ENCODE results near the gene CACNA1G. TPM values are rescaled to one million over a fixed set of nuclear protein-coding genes. Genes with fewer than 3 reads are reported as not detected.

The CACNA1G gene
- total and polyA plus RNA-seq, 5 donors, result 4.3 to 14.8 (median 4.5) TPM

GRCh38 chr17:50558941-50559614, 1.4 kb upstream of the CACNA1G start:
- H3K4me1 ChIP-seq (ENCODE audit: control insufficient read depth, insufficient read depth, low read length), result peaks cover 4% of the 10 kb centered on the region
- no peaks in the 10 kb centered on the region for H3K9me3 ChIP-seq (ENCODE audit: control insufficient read depth, low read length)
- H3K4me3 ChIP-seq (ENCODE audit: low read length), result no peak overlapping the region
- ATAC-seq (no peak), DNase-seq (peak in 2 of 3 donors; percentile 30 to 70)
- intact Hi-C loops (cut with DNase I), result loop anchor here in 1 of 4 donors (5.0 kb wide), 1 partner anchor 58 kb away; no protein-coding TSS in a partner anchor
- H3K27ac ChIP-seq (ENCODE audit: low read length), result no peak overlapping the region
- H3K27me3 ChIP-seq (ENCODE audit: control insufficient read depth, insufficient read depth), result no peaks in the 10 kb centered on the region
- WGBS, result 2% methylated on average over 55 of the region's 55 CpGs

GRCh38 chr17:50559674-50560184, 786 bp upstream of the CACNA1G start:
- H3K9me3 ChIP-seq (ENCODE audit: control insufficient read depth, low read length), result no peaks in the 10 kb centered on the region
- no peaks in the 10 kb centered on the region for H3K27me3 ChIP-seq (ENCODE audit: control insufficient read depth, insufficient read depth)
- H3K4me1 ChIP-seq (ENCODE audit: control insufficient read depth, insufficient read depth, low read length), result peaks cover 4% of the 10 kb centered on the region
- peak overlapping the region; percentile 61 for H3K4me3 ChIP-seq (ENCODE audit: low read length)
- intact Hi-C loops (cut with DNase I), result loop anchor here in 2 of 4 donors (5.0 kb wide), 2 partner anchors 38 to 58 kb away; no protein-coding TSS in a partner anchor
- ATAC-seq (peak; percentile 29 to 57), DNase-seq (peak in 2 of 3 donors; percentile 78 to 86)
- WGBS, result 3% methylated on average over 27 of the region's 27 CpGs
- no peak overlapping the region for H3K27ac ChIP-seq (ENCODE audit: low read length)

- WGBS, result 1% methylated on average over 83 of the region's 88 CpGs
- peaks cover 4% of the 10 kb centered on the region for H3K4me1 ChIP-seq (ENCODE audit: control insufficient read depth, insufficient read depth, low read length)
Measured at GRCh38 chr17:50560931-50561745, 623 bp downstream of the CACNA1G start.

GRCh38 chr17:50561746-50562141, 1.2 kb downstream of the CACNA1G start:
- 2% methylated on average over 27 of the region's 27 CpGs for WGBS
- Histone ChIP-seq H3K4me1 (ENCODE audit: control insufficient read depth, insufficient read depth, low read length) (peaks cover 4% of the 10 kb centered on the region), H3K9me3 (ENCODE audit: control insufficient read depth, low read length) (no peaks in the 10 kb centered on the region), H3K27ac (ENCODE audit: low read length) (no peak overlapping the region), H3K27me3 (ENCODE audit: control insufficient read depth, insufficient read depth) (no peaks in the 10 kb centered on the region), H3K4me3 (ENCODE audit: low read length) (peak overlapping the region; percentile 61)
- intact Hi-C loops (cut with DNase I), result loop anchor here in 1 of 4 donors (5.0 kb wide), 1 partner anchor 36 kb away; no protein-coding TSS in a partner anchor
- DNase-seq, result no peak
- ATAC-seq, result no peak

More at GRCh38 chr17:50560931-50561745, 623 bp downstream of the CACNA1G start:
- H3K9me3 ChIP-seq (ENCODE audit: control insufficient read depth, low read length), result no peaks in the 10 kb centered on the region
- ATAC-seq (no peak), DNase-seq (peak in 2 of 3 donors; percentile 20 to 64)
- no peak overlapping the region for H3K27ac ChIP-seq (ENCODE audit: low read length)
- no peaks in the 10 kb centered on the region for H3K27me3 ChIP-seq (ENCODE audit: control insufficient read depth, insufficient read depth)
- intact Hi-C loops (cut with DNase I), result loop anchor here in 1 of 4 donors (5.0 kb wide), 1 partner anchor 36 kb away; no protein-coding TSS in a partner anchor
- peak overlapping the region; percentile 61 for H3K4me3 ChIP-seq (ENCODE audit: low read length)

- no peak overlapping the region for H3K4me3 ChIP-seq (ENCODE audit: low read length)
- no peak overlapping the region for H3K27ac ChIP-seq (ENCODE audit: low read length)
- no peaks in the 10 kb centered on the region for H3K9me3 ChIP-seq (ENCODE audit: control insufficient read depth, low read length)
- DNase-seq, result no peak
- H3K4me1 ChIP-seq (ENCODE audit: control insufficient read depth, insufficient read depth, low read length), result peaks cover 4% of the 10 kb centered on the region
- no peak for ATAC-seq
- intact Hi-C loops (cut with DNase I), result loop anchor here in 1 of 4 donors (5.0 kb wide), 1 partner anchor 35 kb away; no protein-coding TSS in a partner anchor
- H3K27me3 ChIP-seq (ENCODE audit: control insufficient read depth, insufficient read depth), result no peaks in the 10 kb centered on the region
- 29% methylated on average over 22 of the region's 22 CpGs for WGBS
Measured at GRCh38 chr17:50562242-50563091, 2.0 kb downstream of the CACNA1G start.

GRCh38 chr17:50563092-50563511, 2.6 kb downstream of the CACNA1G start:
- DNase-seq (no peak), ATAC-seq (no peak)
- WGBS, result 70% methylated on average over 4 of the region's 4 CpGs
- intact Hi-C loops (cut with DNase I), result loop anchor here in 1 of 4 donors (5.0 kb wide), 1 partner anchor 34 kb away; no protein-coding TSS in a partner anchor
- Histone ChIP-seq H3K4me3 (ENCODE audit: low read length) (no peak overlapping the region), H3K27ac (ENCODE audit: low read length) (no peak overlapping the region), H3K27me3 (ENCODE audit: control insufficient read depth, insufficient read depth) (no peaks in the 10 kb centered on the region), H3K9me3 (ENCODE audit: control insufficient read depth, low read length) (no peaks in the 10 kb centered on the region), H3K4me1 (ENCODE audit: control insufficient read depth, insufficient read depth, low read length) (peaks cover 4% of the 10 kb centered on the region)

GRCh38 chr17:50564916-50565315, 4.4 kb downstream of the CACNA1G start:
- peaks cover 4% of the 10 kb centered on the region for H3K4me1 ChIP-seq (ENCODE audit: control insufficient read depth, insufficient read depth, low read length)
- no peak overlapping the region for H3K4me3 ChIP-seq (ENCODE audit: low read length)
- 14% methylated on average over 19 of the region's 19 CpGs for WGBS
- no peaks in the 10 kb centered on the region for H3K9me3 ChIP-seq (ENCODE audit: control insufficient read depth, low read length)
- no peaks in the 10 kb centered on the region for H3K27me3 ChIP-seq (ENCODE audit: control insufficient read depth, insufficient read depth)
- H3K27ac ChIP-seq (ENCODE audit: low read length), result peak overlapping the region; percentile 15
- peak; percentile 89 to 95 (median 93) for DNase-seq
- intact Hi-C loops (cut with DNase I), result loop anchor here in 1 of 4 donors (5.0 kb wide), 1 partner anchor 32 kb away; no protein-coding TSS in a partner anchor
- peak; percentile 62 to 67 for ATAC-seq

- Histone ChIP-seq H3K4me1 (ENCODE audit: control insufficient read depth, insufficient read depth, low read length) (no peaks in the 10 kb centered on the region), H3K9me3 (ENCODE audit: control insufficient read depth, low read length) (no peaks in the 10 kb centered on the region), H3K27me3 (ENCODE audit: control insufficient read depth, insufficient read depth) (no peaks in the 10 kb centered on the region), H3K27ac (ENCODE audit: low read length) (no peak overlapping the region), H3K4me3 (ENCODE audit: low read length) (no peak overlapping the region)
- WGBS, result 28% methylated on average over 10 of the region's 10 CpGs
- intact Hi-C loops (cut with DNase I), result no loop called here
- ATAC-seq, result peak in 1 of 2 donors; percentile 8
- DNase-seq, result peak in 2 of 3 donors; percentile 28 to 57
Measured at GRCh38 chr17:50565402-50566350, 5.2 kb downstream of the CACNA1G start.

GRCh38 chr17:50566886-50567285, 6.4 kb downstream of the CACNA1G start:
- intact Hi-C loops (cut with DNase I), result no loop called here
- Histone ChIP-seq H3K27ac (ENCODE audit: low read length) (no peak overlapping the region), H3K27me3 (ENCODE audit: control insufficient read depth, insufficient read depth) (no peaks in the 10 kb centered on the region), H3K9me3 (ENCODE audit: control insufficient read depth, low read length) (no peaks in the 10 kb centered on the region), H3K4me1 (ENCODE audit: control insufficient read depth, insufficient read depth, low read length) (no peaks in the 10 kb centered on the region), H3K4me3 (ENCODE audit: low read length) (no peak overlapping the region)
- ATAC-seq (no peak), DNase-seq (no peak)
- WGBS, result 32% methylated on average over 2 of the region's 2 CpGs

Measured in right cardiac atrium (tissue), 5 donors.